Activated CD8-positive, alpha-beta memory T cell treated with anti-CD3 and anti-CD28 coated beads, Interleukin-2, amount 10 ng/mL, durations not matched to agents 7 days and 5 days (primary cell): Measurements from ENCODE around the gene MAP1B. TPM values are rescaled to one million over a fixed set of nuclear protein-coding genes. Genes with fewer than 3 reads are reported as not detected.

Experiments used
- ATAC-seq: fragments of 150-1000 bp; cut with Tn5 transposase; one replicate; pipeline ENCODE4 v1.10.0; 2021; ENCODE audit warnings: moderate library complexity
- CTCF ChIA-PET: fragments of 350-600 bp; sonication (Branson Sonifier 250); formaldehyde crosslinking; loops from one replicate; lab custom pipeline; 2021; ENCODE audit warnings: antibody characterized with exemption; lab: Charles Lee
- DNase-seq: peaks from one replicate; pipeline ENCODE4 v3.0.0-alpha.2; 2020
- H3K27ac Mint-ChIP-seq: one replicate; pipeline ENCODE4 v1.8.0; 2021; ENCODE audit warnings: mild to moderate bottlenecking, mixed read lengths
- H3K27me3 Mint-ChIP-seq: one replicate; pipeline ENCODE4 v1.8.0; 2021; ENCODE audit warnings: mixed read lengths
- H3K36me3 Mint-ChIP-seq: one replicate; pipeline ENCODE4 v1.8.0; 2021; ENCODE audit warnings: mild to moderate bottlenecking, mixed read lengths
- H3K4me1 Mint-ChIP-seq: one replicate; pipeline ENCODE4 v1.8.0; 2021; ENCODE audit warnings: mixed read lengths
- H3K4me3 Mint-ChIP-seq: one replicate; pipeline ENCODE4 v1.8.0; 2021; ENCODE audit warnings: mild to moderate bottlenecking, moderate library complexity, mixed read lengths
- H3K9me3 Mint-ChIP-seq: one replicate; pipeline ENCODE4 v1.8.0; 2022; ENCODE audit warnings: low read depth, mixed read lengths
- total RNA-seq, 2 experiments: library from RNA; stranded (reverse); gene quantifications; one replicate each; pipeline ENCODE4 v1.2.3, GENCODE V29; 2021

The MAP1B gene
- total RNA-seq, 2 experiments from 2014 or later = 0.03 to 0.54 TPM

DNA sequence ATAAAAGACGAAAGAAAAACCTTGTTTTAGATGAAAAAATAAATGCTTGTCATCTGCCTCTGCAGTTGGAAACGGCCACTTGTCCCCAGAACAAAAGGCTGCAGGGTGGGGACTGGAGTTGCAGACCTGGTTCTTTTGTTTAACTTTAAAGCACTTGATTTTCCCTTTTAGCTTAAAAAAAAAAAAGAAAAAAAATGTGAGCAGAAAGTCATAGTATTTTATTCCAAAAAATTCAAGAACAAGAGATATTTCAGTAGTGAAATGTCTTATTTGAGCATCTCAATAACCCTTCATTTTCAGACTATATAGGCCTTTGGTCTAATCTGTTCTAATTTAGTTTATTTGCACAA lies 1.8 kb downstream of the MAP1B start:
- DNase-seq (no peak), ATAC-seq (no peak)
- no peak overlapping the region for H3K27ac Mint-ChIP-seq
- no peak overlapping the region for H3K4me3 Mint-ChIP-seq
- no peaks in the 10 kb centered on the region for H3K36me3 Mint-ChIP-seq
- H3K4me1 Mint-ChIP-seq = peaks cover 6% of the 10 kb centered on the region
- H3K27me3 Mint-ChIP-seq = peaks cover 86% of the 10 kb centered on the region
- CTCF ChIA-PET = no interaction called here
- no peaks in the 10 kb centered on the region for H3K9me3 Mint-ChIP-seq

DNA sequence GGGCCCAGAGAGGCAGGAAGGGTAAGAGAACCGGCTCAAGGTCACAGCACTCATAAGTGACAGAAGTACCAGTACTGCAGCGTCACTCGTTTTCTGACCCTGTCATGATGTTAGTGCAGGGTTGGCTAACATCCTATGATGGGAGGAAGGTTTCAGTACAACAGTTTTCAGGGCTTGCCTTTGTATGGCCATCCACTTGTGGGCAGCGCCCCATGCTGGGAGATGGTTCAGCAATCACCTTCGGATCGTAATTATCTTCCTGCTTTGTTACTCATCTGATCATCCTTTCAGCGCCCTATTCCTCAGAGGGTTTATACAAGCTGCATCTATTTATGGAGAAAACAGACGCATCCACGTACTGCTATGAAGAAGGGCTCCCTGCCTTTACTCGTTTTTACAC lies 2.4 kb downstream of the MAP1B start:
- Mint-ChIP-seq H3K4me1 (peaks cover 6% of the 10 kb centered on the region), H3K27ac (no peak overlapping the region), H3K36me3 (no peaks in the 10 kb centered on the region), H3K27me3 (peaks cover 82% of the 10 kb centered on the region), H3K4me3 (no peak overlapping the region), H3K9me3 (no peaks in the 10 kb centered on the region)
- CTCF ChIA-PET = no interaction called here
- DNase-seq = no peak
- ATAC-seq = no peak

DNA sequence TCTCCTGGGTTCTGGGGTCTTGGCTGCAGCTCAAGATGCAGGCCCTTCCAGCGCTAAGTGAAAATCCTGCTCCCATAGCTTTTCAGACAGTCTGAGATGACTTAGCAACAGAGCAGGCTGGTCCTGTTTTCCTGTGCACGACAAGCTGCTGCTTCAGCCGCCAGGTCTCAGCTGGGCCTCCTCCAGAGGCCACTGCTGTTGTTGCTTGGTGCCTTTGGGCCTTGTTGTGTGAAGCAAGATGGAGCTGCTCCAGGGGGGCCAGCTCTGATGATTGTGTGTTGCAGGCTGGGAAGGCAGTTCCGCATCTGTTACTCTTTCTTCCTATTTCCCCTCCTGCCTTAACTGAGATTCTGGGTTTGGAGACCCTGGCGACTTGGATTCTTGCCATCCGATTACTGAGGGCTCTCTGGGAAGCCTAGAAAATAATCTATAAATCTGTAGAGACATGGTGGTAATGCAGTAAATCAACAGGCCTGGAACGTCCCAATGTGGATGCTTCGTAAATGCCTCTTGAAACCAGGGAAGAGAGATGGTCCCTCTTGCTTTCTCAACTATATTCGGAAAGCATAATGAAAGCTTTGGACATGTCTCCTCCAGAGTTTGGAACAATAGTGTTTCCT lies 3.2 kb downstream of the MAP1B start:
- CTCF ChIA-PET = no interaction called here
- H3K9me3 Mint-ChIP-seq = no peaks in the 10 kb centered on the region
- peaks cover 81% of the 10 kb centered on the region for H3K27me3 Mint-ChIP-seq
- H3K36me3 Mint-ChIP-seq = no peaks in the 10 kb centered on the region
- DNase-seq (no peak), ATAC-seq (no peak)
- no peak overlapping the region for H3K4me3 Mint-ChIP-seq
- H3K27ac Mint-ChIP-seq = no peak overlapping the region
- peaks cover 6% of the 10 kb centered on the region for H3K4me1 Mint-ChIP-seq

DNA sequence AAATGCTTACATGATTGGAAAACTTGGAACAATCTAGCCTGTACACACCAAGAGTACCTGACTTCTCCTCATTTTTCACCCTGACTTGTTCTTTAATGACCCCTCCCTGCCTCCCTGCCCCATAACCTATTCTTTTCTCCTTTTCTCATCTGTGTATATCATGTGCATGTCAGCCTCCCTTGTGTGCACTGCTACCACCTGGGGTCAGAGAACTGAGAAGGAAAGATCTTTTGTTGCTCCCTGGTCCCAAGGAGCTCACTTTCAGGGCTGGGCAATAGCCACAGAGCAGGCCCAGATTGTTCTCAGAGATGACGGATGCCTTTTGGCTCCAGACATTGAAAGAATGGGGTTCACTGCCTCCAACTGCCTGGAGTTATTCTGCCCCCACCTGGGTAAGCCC lies 5.1 kb downstream of the MAP1B start:
- Mint-ChIP-seq H3K27ac (no peak overlapping the region), H3K9me3 (no peaks in the 10 kb centered on the region), H3K4me1 (peaks cover 2% of the 10 kb centered on the region), H3K4me3 (no peak overlapping the region), H3K36me3 (no peaks in the 10 kb centered on the region), H3K27me3 (peaks cover 77% of the 10 kb centered on the region)
- DNase-seq = no peak
- CTCF ChIA-PET = no interaction called here
- no peak for ATAC-seq

DNA sequence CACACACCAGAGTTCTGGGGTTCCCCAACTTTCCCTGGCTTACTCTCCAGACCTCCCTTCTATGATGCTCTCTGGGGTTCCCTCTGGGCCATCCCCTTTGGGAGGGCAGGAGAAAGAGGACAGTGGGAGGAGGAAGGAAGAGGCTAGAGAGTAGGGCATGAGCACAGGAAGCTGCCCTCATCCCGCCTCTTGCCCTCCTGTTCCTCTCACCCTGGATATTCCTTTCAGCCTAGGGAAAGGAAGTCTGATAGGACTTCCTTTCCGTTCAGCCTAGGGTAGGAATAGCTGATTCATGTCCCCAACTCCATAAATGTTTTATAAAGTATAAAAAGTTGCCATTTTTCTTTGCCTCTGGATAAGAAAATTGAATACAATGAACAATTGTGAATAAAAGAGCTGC lies 7.4 kb downstream of the MAP1B start:
- no peaks in the 10 kb centered on the region for H3K36me3 Mint-ChIP-seq
- H3K27ac Mint-ChIP-seq = no peak overlapping the region
- H3K4me3 Mint-ChIP-seq = no peak overlapping the region
- no peaks in the 10 kb centered on the region for H3K9me3 Mint-ChIP-seq
- H3K4me1 Mint-ChIP-seq = no peaks in the 10 kb centered on the region
- ATAC-seq (no peak), DNase-seq (no peak)
- CTCF ChIA-PET = no interaction called here
- H3K27me3 Mint-ChIP-seq = peaks cover 76% of the 10 kb centered on the region

DNA sequence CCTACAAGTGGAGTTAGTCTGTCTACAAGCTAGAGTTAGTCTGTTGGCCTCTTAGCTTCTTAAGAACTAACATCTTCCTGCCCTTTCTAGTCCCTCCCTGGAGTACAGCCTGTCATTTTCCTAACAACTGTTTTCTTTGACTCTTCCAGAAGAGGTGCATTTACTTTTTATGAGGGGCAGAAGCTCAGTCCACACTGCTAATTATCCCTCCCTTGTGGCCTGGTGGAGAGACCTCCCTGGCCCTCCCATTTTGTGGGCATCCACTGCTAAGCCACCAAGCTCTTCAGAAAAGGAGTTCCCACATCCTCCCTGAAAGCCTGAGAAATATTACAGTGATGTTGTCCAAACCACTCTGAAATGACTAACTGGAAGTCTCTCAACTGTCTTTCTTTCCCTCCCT lies 8.0 kb downstream of the MAP1B start:
- H3K27me3 Mint-ChIP-seq = peaks cover 71% of the 10 kb centered on the region
- H3K4me1 Mint-ChIP-seq = no peaks in the 10 kb centered on the region
- CTCF ChIA-PET = no interaction called here

DNA sequence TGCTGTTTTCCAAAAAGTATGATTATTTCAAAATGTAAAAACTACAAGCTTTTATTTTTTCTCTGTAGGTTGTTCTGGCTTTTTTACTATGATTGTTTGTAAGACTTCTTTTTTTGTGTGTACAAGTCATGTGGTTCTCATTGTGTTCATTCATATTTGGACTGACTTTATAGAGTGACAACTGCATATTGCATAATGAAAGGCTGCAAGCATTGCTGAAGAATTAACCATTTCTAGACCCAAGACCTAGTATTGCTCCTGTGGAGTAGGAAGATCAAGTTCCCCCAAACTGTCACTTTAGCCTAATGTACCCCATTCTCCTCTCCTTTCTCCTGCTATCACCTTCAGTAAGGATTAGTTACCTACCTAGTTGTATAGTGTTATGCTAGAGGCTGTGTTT lies 10.0 kb downstream of the MAP1B start:
- CTCF ChIA-PET = no interaction called here
- no peak for ATAC-seq
- Mint-ChIP-seq H3K4me3 (no peak overlapping the region), H3K36me3 (no peaks in the 10 kb centered on the region), H3K9me3 (no peaks in the 10 kb centered on the region), H3K27ac (no peak overlapping the region), H3K4me1 (no peaks in the 10 kb centered on the region), H3K27me3 (peaks cover 65% of the 10 kb centered on the region)
- no peak for DNase-seq

More for the DNA sequence above, 8.0 kb downstream of the MAP1B start:
- Mint-ChIP-seq H3K27ac (no peak overlapping the region), H3K4me3 (no peak overlapping the region), H3K9me3 (no peaks in the 10 kb centered on the region), H3K36me3 (no peaks in the 10 kb centered on the region)
- ATAC-seq (no peak), DNase-seq (no peak)

DNA sequence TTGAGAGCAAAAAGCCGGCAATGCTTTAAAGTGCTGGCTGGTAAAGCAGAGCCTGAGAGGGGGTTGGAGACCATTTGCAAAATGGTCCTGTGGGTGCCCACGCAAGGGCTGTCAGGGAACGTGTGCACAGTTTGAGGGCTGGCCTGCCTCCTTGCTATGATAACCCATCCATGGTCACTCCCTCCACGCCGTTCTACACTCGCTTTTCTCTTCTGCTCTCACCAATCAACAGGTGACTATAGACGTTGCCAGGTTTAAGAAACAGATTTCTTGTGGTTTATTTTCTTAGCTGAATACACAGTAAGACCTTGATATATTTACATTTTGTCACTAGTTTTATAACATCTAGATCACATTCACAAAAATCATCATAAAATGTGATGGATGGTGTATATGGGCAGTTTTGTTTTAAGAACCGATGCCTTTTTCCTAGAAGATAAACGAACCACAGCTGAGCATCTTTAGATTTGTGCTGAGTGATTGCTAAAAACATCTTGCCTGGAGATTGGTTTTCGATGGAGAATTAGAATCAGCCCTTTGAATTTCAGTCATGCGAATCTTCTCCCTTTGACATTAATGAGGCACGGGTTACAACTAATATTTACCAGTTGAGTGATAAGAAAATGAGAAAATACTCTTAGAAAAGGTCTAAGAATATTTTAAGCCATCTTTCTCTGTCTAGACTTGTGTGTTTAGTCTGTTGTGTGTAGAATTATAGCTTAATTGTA lies 13.9 kb downstream of the MAP1B start:
- H3K27ac Mint-ChIP-seq = no peak overlapping the region
- H3K9me3 Mint-ChIP-seq = no peaks in the 10 kb centered on the region
- CTCF ChIA-PET = no interaction called here
- ATAC-seq = no peak
- no peaks in the 10 kb centered on the region for H3K36me3 Mint-ChIP-seq
- no peak overlapping the region for H3K4me3 Mint-ChIP-seq
- peaks cover 66% of the 10 kb centered on the region for H3K27me3 Mint-ChIP-seq
- no peaks in the 10 kb centered on the region for H3K4me1 Mint-ChIP-seq
- DNase-seq = no peak

DNA sequence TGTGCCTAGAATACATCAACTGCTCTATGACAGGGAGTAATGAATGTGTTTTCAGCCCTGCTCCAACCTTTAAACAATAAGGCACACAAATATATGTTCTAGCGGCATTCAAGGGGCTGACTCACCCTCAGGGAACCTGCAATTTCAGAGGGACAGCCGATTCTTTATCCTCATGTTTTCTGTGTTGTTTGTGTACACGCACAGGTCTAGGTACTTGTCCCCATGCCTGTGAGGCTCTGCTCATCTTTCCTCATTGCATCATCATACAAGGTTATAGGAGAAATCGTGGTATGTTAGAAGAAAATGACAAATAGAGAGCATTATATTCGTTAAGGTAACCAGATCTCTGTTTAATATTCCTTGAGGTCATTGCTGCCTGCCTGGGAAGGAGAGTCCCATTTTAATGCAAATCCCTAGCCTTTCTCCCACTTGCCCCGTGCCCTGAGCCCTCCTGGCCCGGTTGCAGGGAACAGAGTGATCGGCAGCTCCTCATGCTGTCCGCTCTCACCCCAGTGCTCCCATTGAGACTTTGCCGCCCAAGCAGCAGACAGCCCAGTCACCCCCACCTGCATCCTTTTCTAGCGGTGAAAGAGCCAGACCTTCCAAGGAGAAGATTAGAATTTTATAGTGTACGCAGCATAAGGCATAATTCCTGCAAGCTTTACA lies 14.6 kb downstream of the MAP1B start:
- Mint-ChIP-seq H3K9me3 (no peaks in the 10 kb centered on the region), H3K4me3 (no peak overlapping the region), H3K27ac (no peak overlapping the region), H3K36me3 (no peaks in the 10 kb centered on the region), H3K27me3 (peaks cover 68% of the 10 kb centered on the region), H3K4me1 (no peaks in the 10 kb centered on the region)
- ATAC-seq = no peak
- CTCF ChIA-PET = no interaction called here
- DNase-seq = no peak

DNA sequence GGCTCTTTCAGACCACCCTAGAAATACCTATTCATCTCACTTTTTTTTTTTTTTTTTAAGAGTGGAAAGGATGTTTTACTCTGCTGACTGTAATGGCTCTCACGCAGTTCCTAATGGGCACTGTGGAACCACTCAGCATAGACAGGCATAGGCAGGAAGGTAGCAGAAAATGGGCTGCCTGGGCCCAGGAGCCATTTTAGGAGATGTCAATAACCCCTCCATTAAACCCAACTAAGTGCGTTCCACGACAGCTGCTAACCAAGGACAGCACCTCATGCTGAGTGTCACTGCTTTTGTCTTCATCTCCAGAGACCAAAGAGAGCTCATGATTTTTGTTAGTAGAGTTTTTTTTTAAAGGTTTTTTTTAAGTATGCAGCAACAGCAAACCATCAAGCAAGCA lies 15.3 kb downstream of the MAP1B start:
- CTCF ChIA-PET = no interaction called here
- H3K27me3 Mint-ChIP-seq = peaks cover 66% of the 10 kb centered on the region
- no peaks in the 10 kb centered on the region for H3K9me3 Mint-ChIP-seq
- no peaks in the 10 kb centered on the region for H3K36me3 Mint-ChIP-seq
- no peaks in the 10 kb centered on the region for H3K4me1 Mint-ChIP-seq
- no peak for DNase-seq
- ATAC-seq = no peak
- H3K4me3 Mint-ChIP-seq = no peak overlapping the region
- no peak overlapping the region for H3K27ac Mint-ChIP-seq

DNA sequence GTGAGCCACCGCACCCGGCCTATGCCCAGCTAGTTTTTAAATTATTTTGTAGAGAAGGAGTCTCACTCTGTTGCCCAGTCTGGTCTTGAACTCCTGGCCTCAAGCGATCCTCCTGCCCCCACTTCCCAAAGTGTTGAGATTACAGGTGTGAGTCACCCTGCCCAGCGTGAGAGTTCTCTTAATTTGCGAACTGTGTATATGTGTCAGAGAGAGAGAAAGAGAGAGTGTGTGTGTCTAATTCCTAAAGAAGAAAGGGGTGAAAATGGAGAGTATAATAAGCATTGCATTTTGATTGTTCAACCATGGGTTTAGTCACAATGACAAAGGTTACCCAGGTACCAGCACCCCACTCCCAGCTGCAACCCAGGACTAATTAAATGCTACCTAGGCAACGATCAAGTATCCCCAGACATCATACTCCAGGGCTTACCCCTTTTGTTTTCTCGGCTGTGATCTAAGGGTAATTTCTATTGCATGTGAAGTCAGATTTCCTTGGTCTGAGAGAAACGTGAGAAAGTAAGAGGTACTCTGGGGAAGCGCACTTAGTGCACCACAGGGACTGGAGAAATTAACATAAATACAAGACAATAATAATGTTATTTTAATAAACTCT lies 16.6 kb downstream of the MAP1B start:
- Mint-ChIP-seq H3K27me3 (peaks cover 64% of the 10 kb centered on the region), H3K36me3 (no peaks in the 10 kb centered on the region), H3K4me1 (no peaks in the 10 kb centered on the region), H3K9me3 (no peaks in the 10 kb centered on the region), H3K4me3 (no peak overlapping the region), H3K27ac (no peak overlapping the region)
- DNase-seq (no peak), ATAC-seq (no peak)
- CTCF ChIA-PET = no interaction called here

DNA sequence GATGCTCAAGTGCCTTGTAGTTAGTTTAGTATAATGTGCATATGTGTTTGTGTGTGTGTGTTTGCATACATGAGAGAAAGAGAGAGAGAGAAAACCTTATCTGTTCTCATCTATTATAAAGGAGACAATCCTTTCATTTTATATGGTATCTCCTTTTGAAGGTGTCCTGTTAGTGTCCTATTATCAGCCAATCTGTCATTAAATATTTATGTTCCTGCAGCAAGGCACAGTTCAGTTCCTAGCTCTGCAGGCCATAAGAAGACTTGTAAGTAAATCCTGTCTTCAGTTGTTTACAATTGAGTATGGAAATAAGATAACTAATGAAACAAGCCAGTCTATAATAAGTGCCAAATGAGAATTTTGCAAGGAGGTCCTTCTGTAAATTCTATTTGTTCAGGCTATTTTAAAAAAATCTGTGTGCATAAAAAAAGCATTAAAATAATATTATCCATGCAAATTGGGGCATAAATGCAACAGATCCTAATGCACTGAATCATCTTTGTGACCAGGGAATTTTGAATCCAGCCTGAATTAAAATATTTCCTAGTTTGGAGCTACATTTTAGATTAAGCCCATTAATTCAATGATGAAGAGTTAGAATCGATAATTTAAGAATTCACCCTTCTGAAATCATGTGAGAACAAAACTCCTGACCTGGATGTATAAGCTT lies 18.1 kb downstream of the MAP1B start:
- Mint-ChIP-seq H3K4me3 (no peak overlapping the region), H3K27me3 (peaks cover 65% of the 10 kb centered on the region), H3K36me3 (no peaks in the 10 kb centered on the region), H3K27ac (no peak overlapping the region), H3K9me3 (no peaks in the 10 kb centered on the region), H3K4me1 (no peaks in the 10 kb centered on the region)
- ATAC-seq (no peak), DNase-seq (no peak)
- CTCF ChIA-PET = no interaction called here

DNA sequence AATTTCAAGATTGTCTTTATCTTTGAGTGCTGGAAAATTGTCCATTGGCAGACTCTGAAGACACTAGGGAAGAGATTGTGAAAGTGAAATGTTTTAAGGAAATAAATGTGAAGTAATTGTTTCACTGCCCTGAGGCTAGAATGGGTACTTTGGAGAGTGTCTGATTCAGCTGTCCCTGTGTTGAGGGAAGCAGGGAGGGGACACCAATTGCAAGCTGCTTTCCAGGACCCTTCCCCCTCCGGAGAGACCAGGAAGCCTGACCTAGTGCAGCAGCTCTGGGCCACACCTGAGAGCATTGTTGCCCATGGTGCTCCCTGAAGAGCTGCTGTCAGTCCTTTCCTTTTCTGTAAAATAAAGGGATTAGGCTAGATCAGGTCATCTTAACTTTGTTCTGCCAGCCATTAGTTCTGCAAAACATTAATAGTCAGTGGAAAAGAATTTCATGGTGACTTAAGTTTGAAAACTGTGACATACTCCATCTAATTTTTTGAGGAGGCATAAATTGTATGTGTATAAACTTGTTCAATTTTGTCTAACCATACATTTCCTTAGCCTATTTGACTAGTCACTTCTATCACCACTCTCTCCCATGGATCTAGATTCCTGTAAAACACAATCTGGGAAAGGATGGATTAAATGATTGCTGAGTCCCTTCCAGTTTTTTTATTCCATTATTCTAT lies 18.8 kb downstream of the MAP1B start:
- no peaks in the 10 kb centered on the region for H3K4me1 Mint-ChIP-seq
- CTCF ChIA-PET = no interaction called here
- H3K27ac Mint-ChIP-seq = no peak overlapping the region
- H3K4me3 Mint-ChIP-seq = no peak overlapping the region
- no peak for DNase-seq
- H3K36me3 Mint-ChIP-seq = no peaks in the 10 kb centered on the region
- H3K27me3 Mint-ChIP-seq = peaks cover 66% of the 10 kb centered on the region
- H3K9me3 Mint-ChIP-seq = no peaks in the 10 kb centered on the region
- no peak for ATAC-seq
